Smooth muscle cell (in vitro differentiated cells): ENCODE data around the gene MTHFD1L. TPM values are rescaled to one million over a fixed set of nuclear protein-coding genes. Genes with fewer than 3 reads are reported as not detected.
"Not testable (repeated sequence)": the region's sequence is repeated elsewhere in the genome, so short reads cannot be mapped to it uniquely, and the experiment has no call there.

ENCODE experiments used
- DNase-seq: peaks from one replicate; lab custom pipeline; 2025; ENCODE audit not compliant: unreplicated experiment; lab: John Stamatoyannopoulos, UW
- H2AFZ ChIP-seq: fragments of 200-600 bp; sonication (generic); 2 replicates; pipeline ENCODE4 v1.6.0; 2016; ENCODE audit warnings: antibody characterized with exemption, low read depth, mild to moderate bottlenecking
- H3F3A ChIP-seq: fragments of 200-600 bp; sonication (generic); 2 replicates; pipeline ENCODE4 v1.6.0; 2017; ENCODE audit warnings: antibody characterized with exemption, low read depth
- H3K27ac ChIP-seq: fragments of 200-600 bp; sonication (generic); 2 replicates; pipeline ENCODE4 v1.5.1; 2016; ENCODE audit warnings: low read depth, mild to moderate bottlenecking
- H3K27me3 ChIP-seq: fragments of 200-600 bp; sonication (generic); 2 replicates; pipeline ENCODE4 v1.6.1; 2016; ENCODE audit warnings: low read depth, mild to moderate bottlenecking
- H3K36me3 ChIP-seq: fragments of 200-600 bp; sonication (generic); 2 replicates; pipeline ENCODE4 v1.5.1; 2016; ENCODE audit warnings: low read depth
- H3K4me1 ChIP-seq: fragments of 200-600 bp; sonication (generic); 2 replicates; pipeline ENCODE4 v1.5.1; 2016; ENCODE audit warnings: low read depth
- H3K4me2 ChIP-seq: fragments of 200-600 bp; sonication (generic); 2 replicates; pipeline ENCODE4 v1.6.0; 2016; ENCODE audit warnings: mild to moderate bottlenecking
- H3K4me3 ChIP-seq: fragments of 200-600 bp; sonication (generic); 2 replicates; pipeline ENCODE4 v1.5.1; 2016; ENCODE audit warnings: mild to moderate bottlenecking
- H3K79me2 ChIP-seq: fragments of 200-600 bp; sonication (generic); 2 replicates; pipeline ENCODE4 v1.6.0; 2016; ENCODE audit warnings: low read depth, mild to moderate bottlenecking
- H3K9ac ChIP-seq: fragments of 200-600 bp; sonication (generic); 2 replicates; pipeline ENCODE4 v1.6.0; 2016; ENCODE audit warnings: low read depth
- H3K9me3 ChIP-seq: fragments of 200-600 bp; sonication (generic); replicated peaks from 2 replicates; pipeline ENCODE4 v1.5.1; 2016; ENCODE audit warnings: low read depth
- H4K20me1 ChIP-seq: fragments of 200-600 bp; sonication (generic); 2 replicates; pipeline ENCODE4 v1.6.0; 2016; ENCODE audit warnings: low read depth
- CTCF ChIP-seq: fragments of 200-600 bp; sonication (generic); IDR thresholded peaks from 2 replicates; pipeline ENCODE4 v1.5.1; 2017; ENCODE audit warnings: borderline replicate concordance, mild to moderate bottlenecking, antibody characterized with exemption; ENCODE audit not compliant: insufficient read depth, poor library complexity, severe bottlenecking
- WGBS: methylation state at CpG from one replicate; pipeline ENCODE4 v1.1.7; 2016; ENCODE audit warnings: low lambda C conversion rate; 5-methylcytosine and 5-hydroxymethylcytosine counted together
- polyA plus RNA-seq: library from polyadenylated mRNA; unstranded; fragments of >200 nt; fragmentation: Nextera tagmentation; extraction: Ambion mirVana; gene quantifications from 2 replicates; pipeline ENCODE4 v1.2.1, GENCODE V29; 2016
- total RNA-seq: library from RNA; depleted of rRNA; stranded (reverse); fragments of >200 nt; gene quantifications from 2 replicates; pipeline ENCODE4 v1.2.3, GENCODE V29; 2014

The MTHFD1L gene
- total RNA-seq (35.9 and 36.5 TPM in 2 replicates), polyA plus RNA-seq (46.2 and 67.6 TPM in 2 replicates)

GRCh38 chr6:150865406-150866146 is at the start of gene MTHFD1L:
Gene MTHFD1L, plus strand, starts transcription at chr6:150865702. Its CDS starts 121 bp downstream, at chr6:150865823.
- H3K36me3 ChIP-seq = no peaks in the 10 kb centered on the region
- peak; percentile 58 for TF ChIP-seq CTCF
- H3K79me2 ChIP-seq = peaks cover 36% of the 10 kb centered on the region
- peak within 1 kb of the TSS; percentile 93 for H3K9ac ChIP-seq
- H3K4me2 ChIP-seq = peak within 1 kb of the TSS; percentile 91
- H3K27ac ChIP-seq = peak within 1 kb of the TSS; percentile 91
- peaks cover 9% of the 10 kb centered on the region for H3K4me1 ChIP-seq
- WGBS = under 1% methylated on average over 21 of the region's 82 CpGs
- H3F3A ChIP-seq = peaks cover 4% of the 10 kb centered on the region
- no peaks in the 10 kb centered on the region for H3K9me3 ChIP-seq
- peak within 1 kb of the TSS; percentile 77 for H3K4me3 ChIP-seq
- peak; percentile 63 for DNase-seq
- no peak within 1 kb of the TSS for H2AFZ ChIP-seq
- H4K20me1 ChIP-seq = peaks cover 29% of the 10 kb centered on the region
- H3K27me3 ChIP-seq = no peaks in the 10 kb centered on the region

DNA sequence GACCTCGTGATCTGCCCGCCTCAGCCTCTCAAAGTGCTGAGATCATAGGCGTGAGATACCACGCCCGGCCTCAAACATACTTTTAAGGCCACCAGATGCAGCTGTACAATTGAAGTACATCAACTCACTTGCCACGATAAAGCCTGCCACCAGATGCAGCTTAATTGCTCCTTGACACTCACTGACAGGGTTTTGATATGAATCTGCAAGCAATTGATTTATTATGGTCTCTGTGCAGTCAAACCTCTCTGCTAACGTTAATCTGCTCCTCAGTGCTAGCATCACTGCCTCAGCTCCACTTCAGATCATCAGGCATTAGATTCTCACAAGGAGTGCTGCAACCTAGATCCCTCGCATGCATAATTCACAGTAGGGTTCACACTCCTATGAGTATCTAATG is 48.9 kb upstream of the MTHFD1L start:
- not testable (repeated sequence) for H4K20me1 ChIP-seq, H3K4me3 ChIP-seq, H3K79me2 ChIP-seq, H3K27me3 ChIP-seq, H3K9me3 ChIP-seq, H3K4me1 ChIP-seq, H2AFZ ChIP-seq, H3K9ac ChIP-seq, H3K4me2 ChIP-seq, DNase-seq, H3K36me3 ChIP-seq, H3K27ac ChIP-seq
- WGBS = 92% methylated on average over 8 of the region's 8 CpGs
- peaks cover 10% of the 10 kb centered on the region for H3F3A ChIP-seq

DNA sequence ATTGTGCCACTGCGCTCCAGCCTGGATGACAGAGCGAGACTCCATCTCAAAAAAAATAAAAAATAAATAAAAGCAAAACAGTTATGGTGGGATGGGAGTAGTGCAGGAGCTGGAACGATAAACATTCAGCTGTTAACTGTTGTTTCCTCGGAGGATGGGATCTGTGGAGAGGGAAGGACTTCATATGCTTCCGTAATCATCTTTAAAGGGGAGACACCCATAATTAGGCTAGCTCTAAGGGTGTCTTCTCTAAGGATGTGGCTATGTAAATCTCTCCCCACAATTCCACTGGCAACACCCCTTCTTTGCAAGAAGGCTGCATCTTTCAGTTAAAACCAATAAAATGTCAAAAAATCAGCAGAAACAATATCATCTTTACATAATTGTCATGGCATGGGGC is 42.6 kb upstream of the MTHFD1L start:
- Histone ChIP-seq H3K36me3 (no peaks in the 10 kb centered on the region), H3K27ac (no peak overlapping the region), H2AFZ (no peak overlapping the region), H3K4me2 (no peak overlapping the region), H3K79me2 (no peaks in the 10 kb centered on the region), H3K4me3 (no peak overlapping the region), H3K9ac (no peak overlapping the region), H3K4me1 (no peaks in the 10 kb centered on the region), H3K27me3 (peaks cover 16% of the 10 kb centered on the region), H4K20me1 (no peaks in the 10 kb centered on the region), H3K9me3 (no peaks in the 10 kb centered on the region), H3F3A (no peaks in the 10 kb centered on the region)
- WGBS = 90% methylated on average over 5 of the region's 5 CpGs
- no peak for DNase-seq
- TF ChIP-seq CTCF = no peak

DNA sequence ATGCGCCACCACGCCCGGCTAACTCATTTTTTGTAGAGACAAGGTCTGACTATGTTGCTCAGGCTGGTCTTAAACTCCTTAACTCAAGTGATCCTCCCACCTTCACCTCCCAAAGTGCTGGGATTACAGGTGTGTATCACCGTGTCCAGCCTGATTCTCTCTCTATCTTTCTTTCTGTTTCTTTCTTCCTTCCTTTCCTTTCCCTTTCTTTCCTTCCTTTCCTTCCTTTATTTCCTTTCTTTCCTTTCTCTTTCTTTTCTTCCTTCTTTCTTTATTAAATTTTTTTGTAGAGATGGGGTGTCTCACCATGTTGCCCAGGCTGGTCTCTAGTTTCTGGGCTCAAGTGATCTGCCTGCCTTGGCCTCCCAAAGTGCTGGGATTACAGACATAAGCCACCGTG is 38.7 kb upstream of the MTHFD1L start:
- peaks cover 4% of the 10 kb centered on the region for H3K4me1 ChIP-seq
- H3K9me3 ChIP-seq = no peaks in the 10 kb centered on the region
- no peaks in the 10 kb centered on the region for H3K36me3 ChIP-seq
- DNase-seq = no peak
- 92% methylated on average over 5 of the region's 5 CpGs for WGBS
- no peak overlapping the region for H3K4me3 ChIP-seq
- H4K20me1 ChIP-seq = no peaks in the 10 kb centered on the region
- peaks cover 20% of the 10 kb centered on the region for H3K27me3 ChIP-seq
- H3K27ac ChIP-seq = no peak overlapping the region
- no peak for TF ChIP-seq CTCF
- no peak overlapping the region for H3K9ac ChIP-seq
- H3F3A ChIP-seq = no peaks in the 10 kb centered on the region
- H3K4me2 ChIP-seq = no peak overlapping the region
- H3K79me2 ChIP-seq = no peaks in the 10 kb centered on the region
- no peak overlapping the region for H2AFZ ChIP-seq

DNA sequence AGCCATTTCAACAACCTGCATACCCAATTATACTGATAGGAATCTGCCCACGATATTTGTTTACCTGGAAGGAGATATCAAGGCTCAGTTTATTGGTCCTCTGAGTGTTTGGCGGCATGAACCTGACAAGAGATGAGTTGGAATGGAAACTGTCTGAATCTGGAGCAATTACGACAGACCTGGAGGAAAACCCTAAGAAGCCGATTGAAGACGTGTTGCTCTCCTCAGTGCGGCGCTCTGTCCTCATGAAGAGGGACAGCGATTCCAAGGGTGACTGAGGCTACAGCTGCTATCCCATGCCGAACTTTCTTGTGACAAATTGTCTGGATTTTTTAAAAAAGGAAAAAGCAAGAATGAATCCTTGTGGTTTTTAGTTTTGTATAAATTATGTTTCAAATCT is 37.4 kb upstream of the MTHFD1L start:
- H3K4me3 ChIP-seq, H2AFZ ChIP-seq, H3F3A ChIP-seq, H3K36me3 ChIP-seq, H3K9me3 ChIP-seq, H3K4me2 ChIP-seq, H4K20me1 ChIP-seq, H3K79me2 ChIP-seq, H3K9ac ChIP-seq, H3K27ac ChIP-seq, H3K4me1 ChIP-seq, DNase-seq: not testable (repeated sequence)
- WGBS = 84% methylated on average over 9 of the region's 9 CpGs
- H3K27me3 ChIP-seq = peaks cover 20% of the 10 kb centered on the region
